Activated T-cell treated with anti-CD3 and anti-CD28 coated beads, Interleukin-2, amount 50 U/mL, for 24 hours (primary cell): Measurements from ENCODE around the gene APLF.

Source experiments
- DNase-seq: peaks from one replicate; pipeline ENCODE4 v3.0.0-alpha.2; 2020
- H3K27ac Mint-ChIP-seq: 2 replicates; pipeline ENCODE4 v1.8.0; 2020; ENCODE audit warnings: mild to moderate bottlenecking, mixed read lengths
- H3K27me3 Mint-ChIP-seq: 2 replicates; pipeline ENCODE4 v1.8.0; 2020; ENCODE audit warnings: mixed read lengths
- H3K36me3 Mint-ChIP-seq: 2 replicates; pipeline ENCODE4 v1.8.0; 2020; ENCODE audit warnings: low read depth, mixed read lengths
- H3K4me1 Mint-ChIP-seq: 2 replicates; pipeline ENCODE4 v1.8.0; 2020; ENCODE audit warnings: low read depth, mixed read lengths
- H3K4me3 Mint-ChIP-seq: 2 replicates; pipeline ENCODE4 v1.8.0; 2020; ENCODE audit warnings: mild to moderate bottlenecking, moderate library complexity, mixed read lengths
- H3K9me3 Mint-ChIP-seq: 2 replicates; pipeline ENCODE4 v1.8.0; 2020; ENCODE audit warnings: mixed read lengths

The APLF gene

DNA sequence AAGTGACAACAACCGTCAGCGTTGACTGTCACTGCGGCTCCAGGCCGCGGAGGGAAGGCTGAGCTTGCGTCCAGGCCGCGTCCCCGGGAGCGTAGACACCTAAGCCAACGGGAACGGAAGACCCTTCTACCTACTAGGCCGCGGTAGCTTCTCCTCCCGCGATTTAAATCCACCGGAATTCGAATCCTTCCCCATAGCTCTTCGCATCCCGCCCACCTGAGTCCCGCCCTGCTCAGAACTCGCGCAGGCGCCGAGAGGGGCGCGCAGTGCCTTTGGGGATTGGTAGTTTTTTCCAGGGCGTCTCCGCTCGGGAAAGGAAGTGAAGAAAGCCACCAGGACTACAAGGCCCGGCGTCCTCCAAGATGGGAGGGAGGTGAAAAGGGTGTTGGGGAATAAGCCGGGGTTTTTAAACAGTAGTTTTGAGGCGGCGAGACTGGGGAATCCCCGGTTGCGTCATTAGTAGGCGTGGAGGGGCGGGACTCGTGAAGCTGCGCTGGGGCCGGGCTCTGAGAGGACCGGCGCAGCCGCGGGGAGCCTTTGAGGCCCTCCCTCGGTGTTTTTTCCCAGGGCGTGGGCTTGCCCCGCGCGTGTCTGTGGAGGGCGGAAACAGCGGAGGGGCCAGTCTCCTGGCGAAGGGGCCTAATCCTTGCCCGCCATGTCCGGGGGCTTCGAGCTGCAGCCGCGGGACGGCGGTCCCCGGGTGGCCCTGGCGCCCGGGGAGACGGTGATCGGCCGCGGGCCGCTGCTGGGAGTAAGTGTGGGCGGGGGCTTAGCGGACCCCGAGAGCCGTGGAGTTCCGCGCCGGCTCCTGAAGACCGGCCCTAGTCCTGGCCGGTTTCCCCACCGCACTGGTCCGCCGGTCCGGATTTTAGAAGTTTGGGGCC, at the start of gene APLF, which contains the start of gene FBXO48:
Gene APLF (plus strand): TSS at position 509 of the 884 bp plus-strand sequence. CDS start 147 bp downstream, at position 656.
Gene FBXO48 (minus strand): TSS at position 218 of the 884 bp plus-strand sequence. CDS start 2,149 bp downstream, outside the sequence.
- Mint-ChIP-seq H3K36me3 (peaks cover 10% of the 10 kb centered on the region), H3K27me3 (no peaks in the 10 kb centered on the region), H3K4me1 (peaks cover 50% of the 10 kb centered on the region)

GRCh38 chr2:68417926-68418325, 49.5 kb upstream of the APLF start:
- no peak for DNase-seq
- Mint-ChIP-seq H3K27ac (no peak overlapping the region), H3K9me3 (no peaks in the 10 kb centered on the region), H3K4me3 (no peak overlapping the region), H3K4me1 (peaks cover 2% of the 10 kb centered on the region), H3K27me3 (no peaks in the 10 kb centered on the region), H3K36me3 (no peaks in the 10 kb centered on the region)

More for the DNA sequence above, at the start of gene APLF, which contains the start of gene FBXO48:
- Mint-ChIP-seq H3K9me3 (no peaks in the 10 kb centered on the region), H3K4me3 (peak within 1 kb of the TSS; percentile 95), H3K27ac (peak within 1 kb of the TSS; percentile 98)
- DNase-seq = peak; percentile 98

DNA sequence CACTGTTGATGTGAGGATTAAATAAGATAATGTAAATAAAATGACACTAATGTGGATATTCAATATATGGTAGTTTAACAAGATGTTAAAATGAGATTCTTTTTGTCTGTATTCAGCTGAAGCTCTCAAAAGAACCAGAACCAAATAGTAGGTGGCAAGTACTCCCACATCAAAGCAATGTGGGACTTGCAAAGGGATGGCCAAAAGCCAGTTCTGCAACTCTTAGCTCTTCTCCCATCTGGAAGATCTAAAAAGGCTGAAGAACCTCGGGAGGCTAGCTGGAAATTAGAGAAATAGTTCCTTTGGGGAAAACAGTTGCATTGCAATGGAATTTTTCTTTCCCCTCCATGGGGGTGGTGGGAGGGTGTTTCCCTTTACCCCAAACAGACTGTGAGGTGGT, 49.0 kb upstream of the APLF start:
- Mint-ChIP-seq H3K4me1 (peaks cover 2% of the 10 kb centered on the region), H3K9me3 (no peaks in the 10 kb centered on the region), H3K36me3 (no peaks in the 10 kb centered on the region), H3K27ac (no peak overlapping the region), H3K27me3 (no peaks in the 10 kb centered on the region), H3K4me3 (no peak overlapping the region)
- DNase-seq = no peak

GRCh38 chr2:68418855-68419254, 48.5 kb upstream of the APLF start:
- H3K27ac Mint-ChIP-seq = no peak overlapping the region
- DNase-seq = no peak
- no peaks in the 10 kb centered on the region for H3K36me3 Mint-ChIP-seq
- H3K9me3 Mint-ChIP-seq = no peaks in the 10 kb centered on the region
- H3K4me3 Mint-ChIP-seq = no peak overlapping the region
- H3K4me1 Mint-ChIP-seq = peaks cover 2% of the 10 kb centered on the region
- no peaks in the 10 kb centered on the region for H3K27me3 Mint-ChIP-seq

- DNase-seq = no peak
- Mint-ChIP-seq H3K4me3 (no peak overlapping the region), H3K27me3 (no peaks in the 10 kb centered on the region), H3K4me1 (peaks cover 2% of the 10 kb centered on the region), H3K27ac (no peak overlapping the region), H3K36me3 (no peaks in the 10 kb centered on the region), H3K9me3 (no peaks in the 10 kb centered on the region)
Measured at GRCh38 chr2:68420254-68420910, 47.0 kb upstream of the APLF start.

DNA sequence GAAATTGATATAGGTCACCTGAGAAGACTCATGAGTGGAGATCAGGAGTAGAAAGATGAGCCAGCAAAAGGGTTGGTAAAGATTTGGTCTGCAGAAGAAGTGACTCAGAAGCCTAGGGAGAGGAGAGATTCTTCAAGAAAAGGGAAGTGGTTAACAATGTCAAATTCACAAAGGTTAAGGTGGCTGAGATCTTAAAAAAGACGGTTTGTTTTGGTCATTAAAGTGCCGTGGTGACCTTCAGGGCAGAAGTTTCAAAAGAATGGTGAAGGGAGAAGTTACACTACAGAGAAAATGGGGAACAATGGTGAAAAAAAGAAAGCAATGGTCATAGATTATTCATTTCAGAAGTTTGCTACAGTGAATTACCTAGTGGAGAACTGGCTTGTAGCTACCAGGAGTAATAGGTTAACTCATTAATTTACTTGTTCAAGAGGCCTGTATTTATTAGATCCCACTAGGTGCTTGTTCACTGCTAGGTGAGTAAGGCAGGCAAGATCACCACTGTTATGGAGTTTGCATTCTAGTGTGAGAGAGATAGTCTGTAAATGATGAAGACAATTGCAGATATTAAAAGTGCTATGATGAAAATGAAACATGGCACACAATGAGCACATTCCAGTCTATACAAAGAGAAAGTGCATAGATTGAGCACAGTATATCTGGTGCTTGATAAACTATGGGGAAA, 43.3 kb upstream of the APLF start:
- Mint-ChIP-seq H3K9me3 (no peaks in the 10 kb centered on the region), H3K27ac (no peak overlapping the region), H3K4me1 (peaks cover 14% of the 10 kb centered on the region), H3K4me3 (no peak overlapping the region), H3K27me3 (no peaks in the 10 kb centered on the region), H3K36me3 (no peaks in the 10 kb centered on the region)
- no peak for DNase-seq

GRCh38 chr2:68425503-68425902, 41.9 kb upstream of the APLF start:
- H3K27ac Mint-ChIP-seq = no peak overlapping the region
- H3K4me1 Mint-ChIP-seq = peaks cover 14% of the 10 kb centered on the region
- no peaks in the 10 kb centered on the region for H3K27me3 Mint-ChIP-seq
- no peaks in the 10 kb centered on the region for H3K36me3 Mint-ChIP-seq
- H3K4me3 Mint-ChIP-seq = no peak overlapping the region
- DNase-seq = no peak
- no peaks in the 10 kb centered on the region for H3K9me3 Mint-ChIP-seq

GRCh38 chr2:68426446-68426845, 40.9 kb upstream of the APLF start:
- Mint-ChIP-seq H3K4me1 (peaks cover 14% of the 10 kb centered on the region), H3K27me3 (no peaks in the 10 kb centered on the region), H3K36me3 (no peaks in the 10 kb centered on the region), H3K4me3 (no peak overlapping the region), H3K9me3 (no peaks in the 10 kb centered on the region), H3K27ac (no peak overlapping the region)
- no peak for DNase-seq

- no peak for DNase-seq
- H3K27me3 Mint-ChIP-seq = no peaks in the 10 kb centered on the region
Measured at GRCh38 chr2:68426848-68427579, 40.4 kb upstream of the APLF start.

DNA sequence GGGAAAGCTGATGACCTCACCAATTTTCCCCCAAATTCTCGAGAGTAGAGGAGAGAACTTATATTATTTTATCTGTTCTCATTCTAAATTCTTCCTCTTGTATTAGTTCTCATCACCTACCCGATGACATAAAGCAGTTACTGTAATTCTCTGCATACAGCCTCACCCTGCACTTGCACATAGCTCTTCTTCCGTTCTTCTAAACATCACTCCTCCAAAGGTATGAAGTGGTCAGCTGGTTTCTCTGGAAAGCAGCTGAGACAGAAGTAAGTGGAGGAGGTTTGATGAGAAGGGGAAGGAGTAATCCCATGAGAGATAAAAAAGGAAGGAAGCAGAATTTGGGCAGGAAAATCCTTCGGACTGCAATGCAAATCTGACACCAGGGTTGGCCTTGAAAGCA, 39.3 kb upstream of the APLF start:
- Mint-ChIP-seq H3K27ac (no peak overlapping the region), H3K9me3 (no peaks in the 10 kb centered on the region), H3K27me3 (no peaks in the 10 kb centered on the region), H3K36me3 (no peaks in the 10 kb centered on the region), H3K4me3 (no peak overlapping the region), H3K4me1 (peaks cover 14% of the 10 kb centered on the region)
- no peak for DNase-seq

More at GRCh38 chr2:68426848-68427579, 40.4 kb upstream of the APLF start:
- Mint-ChIP-seq H3K36me3 (no peaks in the 10 kb centered on the region), H3K4me1 (peaks cover 14% of the 10 kb centered on the region), H3K9me3 (no peaks in the 10 kb centered on the region), H3K27ac (peak overlapping the region; percentile 56), H3K4me3 (no peak overlapping the region)

GRCh38 chr2:68428746-68429145, 38.6 kb upstream of the APLF start:
- H3K9me3 Mint-ChIP-seq = no peaks in the 10 kb centered on the region
- H3K4me1 Mint-ChIP-seq = peaks cover 14% of the 10 kb centered on the region
- no peaks in the 10 kb centered on the region for H3K27me3 Mint-ChIP-seq
- DNase-seq = no peak
- H3K27ac Mint-ChIP-seq = no peak overlapping the region
- no peak overlapping the region for H3K4me3 Mint-ChIP-seq
- H3K36me3 Mint-ChIP-seq = no peaks in the 10 kb centered on the region

- no peak for DNase-seq
- Mint-ChIP-seq H3K4me1 (peaks cover 14% of the 10 kb centered on the region), H3K27ac (no peak overlapping the region), H3K9me3 (no peaks in the 10 kb centered on the region), H3K36me3 (no peaks in the 10 kb centered on the region), H3K27me3 (no peaks in the 10 kb centered on the region), H3K4me3 (no peak overlapping the region)
Measured at GRCh38 chr2:68429311-68429826, 38.0 kb upstream of the APLF start.

GRCh38 chr2:68431316-68431972, 35.9 kb upstream of the APLF start:
- Mint-ChIP-seq H3K4me1 (peaks cover 14% of the 10 kb centered on the region), H3K27ac (no peak overlapping the region), H3K9me3 (no peaks in the 10 kb centered on the region), H3K4me3 (no peak overlapping the region), H3K36me3 (no peaks in the 10 kb centered on the region), H3K27me3 (no peaks in the 10 kb centered on the region)
- DNase-seq = no peak
